OCI-LY3 (cell line): ENCODE results near the gene MMP17.

Source experiments
- H2AFZ ChIP-seq: fragments of 200-600, 300-600 bp; shearing (Covaris generic); 2 replicates; pipeline ENCODE4 v1.6.0; 2014; ENCODE audit warnings: antibody characterized with exemption, low read depth, low read length
- H3K27ac ChIP-seq: fragments of 200-600, 300-600 bp; sonication (generic); 2 replicates; pipeline ENCODE4 v1.5.1; 2014; ENCODE audit warnings: mild to moderate bottlenecking, low read length, moderate library complexity, mixed read lengths
- H3K27me3 ChIP-seq: fragments of 200-600, 300-600 bp; sonication (generic); 2 replicates; pipeline ENCODE4 v1.6.1; 2014; ENCODE audit warnings: low read depth, low read length, mixed read lengths
- H3K36me3 ChIP-seq: fragments of 200-600, 300-600 bp; sonication (generic); replicated peaks from 2 replicates; pipeline ENCODE3; 2014; ENCODE audit warnings: low read depth, low read length, mixed read lengths
- H3K4me1 ChIP-seq: fragments of 300-600, 200-600 bp; sonication (generic); 2 replicates; pipeline ENCODE4 v1.6.1; 2014; ENCODE audit warnings: low read length, mixed read lengths
- H3K4me2 ChIP-seq: fragments of 200-600, 300-600 bp; sonication (generic); 2 replicates; pipeline ENCODE4 v1.6.1; 2014; ENCODE audit warnings: low read length, mixed read lengths
- H3K4me3 ChIP-seq: fragments of 300-600, 200-600 bp; sonication (generic); 2 replicates; pipeline ENCODE4 v1.5.1; 2014; ENCODE audit warnings: antibody characterized with exemption, mild to moderate bottlenecking, low read length, moderate library complexity
- H3K79me2 ChIP-seq: fragments of 300-600, 200-600 bp; shearing (Covaris generic); 2 replicates; pipeline ENCODE4 v1.6.1; 2014; ENCODE audit warnings: mild to moderate bottlenecking, low read length, mixed read lengths
- H3K9ac ChIP-seq: fragments of 300-600, 200-600 bp; shearing (Covaris generic); 2 replicates; pipeline ENCODE4 v1.6.0; 2014; ENCODE audit warnings: mild to moderate bottlenecking, low read length, moderate library complexity
- H3K9me3 ChIP-seq: fragments of 200-600, 300-600 bp; shearing (Covaris generic); 2 replicates; pipeline ENCODE4 v1.6.1; 2014; ENCODE audit warnings: low read length, mixed read lengths; ENCODE audit not compliant: insufficient read depth
- H4K20me1 ChIP-seq: fragments of 200-600, 300-600 bp; sonication (generic); 2 replicates; pipeline ENCODE4 v1.6.1; 2016; ENCODE audit warnings: low read length, mixed read lengths; ENCODE audit not compliant: insufficient read depth
- EZH2phosphoT487 ChIP-seq: fragments of 200-600 bp; shearing (Covaris generic); IDR thresholded peaks from 2 replicates; pipeline ENCODE4 v1.6.1; 2018; ENCODE audit warnings: antibody characterized with exemption, mixed run types, low read depth
- TF ChIP-seq, protein P1 (sequence below): fragments of 200-600, 300-600 bp; sonication (generic); IDR thresholded peaks from 2 replicates; pipeline ENCODE4 v1.5.1; 2014; ENCODE audit warnings: antibody characterized with exemption, low read length, low read depth

Gene MMP17

DNA sequence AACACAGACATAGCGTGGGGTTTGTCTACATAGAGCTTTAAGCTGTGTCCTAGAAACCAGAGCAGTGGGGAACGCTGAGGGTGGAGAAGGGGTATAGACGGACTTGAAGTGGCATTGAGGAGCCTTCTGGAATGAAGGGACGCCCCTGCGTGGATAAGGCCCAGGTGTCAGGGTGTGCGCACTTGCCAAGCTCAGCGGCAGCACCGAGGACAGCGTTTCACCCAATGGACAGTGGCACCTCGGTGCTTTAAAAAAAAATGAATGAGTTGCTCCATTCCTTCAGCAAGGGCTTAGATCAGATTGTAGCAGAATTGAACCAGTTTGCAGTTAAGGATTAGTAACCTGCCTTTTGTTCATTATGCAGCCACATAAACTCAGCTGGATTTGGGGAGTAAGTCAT is 33.6 kb upstream of the MMP17 start:
- TF ChIP-seq EZH2phosphoT487, result no peak
- TF ChIP-seq, protein P1, sequence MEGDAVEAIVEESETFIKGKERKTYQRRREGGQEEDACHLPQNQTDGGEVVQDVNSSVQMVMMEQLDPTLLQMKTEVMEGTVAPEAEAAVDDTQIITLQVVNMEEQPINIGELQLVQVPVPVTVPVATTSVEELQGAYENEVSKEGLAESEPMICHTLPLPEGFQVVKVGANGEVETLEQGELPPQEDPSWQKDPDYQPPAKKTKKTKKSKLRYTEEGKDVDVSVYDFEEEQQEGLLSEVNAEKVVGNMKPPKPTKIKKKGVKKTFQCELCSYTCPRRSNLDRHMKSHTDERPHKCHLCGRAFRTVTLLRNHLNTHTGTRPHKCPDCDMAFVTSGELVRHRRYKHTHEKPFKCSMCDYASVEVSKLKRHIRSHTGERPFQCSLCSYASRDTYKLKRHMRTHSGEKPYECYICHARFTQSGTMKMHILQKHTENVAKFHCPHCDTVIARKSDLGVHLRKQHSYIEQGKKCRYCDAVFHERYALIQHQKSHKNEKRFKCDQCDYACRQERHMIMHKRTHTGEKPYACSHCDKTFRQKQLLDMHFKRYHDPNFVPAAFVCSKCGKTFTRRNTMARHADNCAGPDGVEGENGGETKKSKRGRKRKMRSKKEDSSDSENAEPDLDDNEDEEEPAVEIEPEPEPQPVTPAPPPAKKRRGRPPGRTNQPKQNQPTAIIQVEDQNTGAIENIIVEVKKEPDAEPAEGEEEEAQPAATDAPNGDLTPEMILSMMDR, result no peak
- Histone ChIP-seq H4K20me1 (no peaks in the 10 kb centered on the region), H2AFZ (no peak overlapping the region), H3K9ac (no peak overlapping the region), H3K4me2 (no peak overlapping the region), H3K4me3 (no peak overlapping the region), H3K4me1 (no peaks in the 10 kb centered on the region), H3K9me3 (no peaks in the 10 kb centered on the region), H3K27me3 (no peaks in the 10 kb centered on the region), H3K27ac (no peak overlapping the region), H3K36me3 (peaks cover 27% of the 10 kb centered on the region), H3K79me2 (no peaks in the 10 kb centered on the region)

DNA sequence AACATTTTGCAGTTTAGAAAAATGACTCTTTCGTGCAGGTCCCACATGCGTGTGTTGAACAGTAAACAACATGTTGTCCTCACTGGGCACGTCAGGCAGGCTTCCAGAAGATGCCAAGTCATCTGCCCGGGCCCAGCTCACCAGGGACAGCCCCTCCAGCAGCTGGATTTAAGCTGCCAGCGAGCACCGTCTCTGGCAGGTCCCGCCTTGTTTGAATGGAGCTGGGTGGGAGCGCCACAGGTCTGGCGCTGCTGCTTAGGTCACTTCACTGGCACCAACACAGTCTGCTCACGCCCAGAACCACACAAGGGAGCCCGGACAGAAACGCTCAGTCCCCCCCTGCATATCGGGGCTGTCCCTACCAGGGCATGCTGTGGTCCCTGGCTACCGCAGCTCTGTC is 33.1 kb upstream of the MMP17 start:
- H3K4me2 ChIP-seq, result no peak overlapping the region

DNA sequence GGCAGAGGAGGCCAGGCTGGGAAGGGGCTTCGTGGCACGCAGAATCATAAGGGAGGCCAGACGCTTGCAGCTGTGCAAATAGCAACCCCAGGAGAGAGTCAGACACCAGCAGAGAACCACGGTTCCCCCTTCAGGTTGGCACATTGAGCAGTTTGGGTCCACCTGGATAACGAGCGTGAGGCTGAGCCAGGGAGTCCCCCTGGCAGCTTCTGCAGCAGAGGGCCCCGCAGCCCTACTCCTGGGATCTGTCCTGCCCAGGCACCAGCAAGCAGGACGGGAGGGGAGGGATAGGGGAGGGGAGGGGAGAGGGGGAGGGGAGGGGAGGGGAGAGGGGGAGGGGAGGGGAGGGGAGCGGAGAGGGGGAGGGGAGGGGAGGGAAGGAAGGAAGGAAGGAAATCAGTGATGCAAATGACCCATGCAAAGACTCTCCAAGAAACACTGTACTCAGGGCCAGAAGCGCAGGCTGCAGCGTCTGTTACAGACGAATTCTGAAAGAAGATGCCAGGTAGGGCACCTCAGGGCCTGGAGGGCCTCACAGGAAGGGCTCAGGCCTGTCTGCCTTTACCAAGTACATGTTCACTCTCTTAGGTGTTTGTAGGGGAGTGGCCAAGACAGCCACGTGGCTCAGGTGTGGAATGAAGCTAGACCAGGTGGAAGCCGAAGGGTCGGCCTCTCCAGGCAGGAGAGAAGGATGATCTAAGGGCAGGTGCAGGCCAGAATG is 32.3 kb upstream of the MMP17 start:
- TF ChIP-seq, protein P1, result no peak
- no peak for TF ChIP-seq EZH2phosphoT487
- no peak overlapping the region for H3K4me2 ChIP-seq

More for the DNA sequence above, 33.1 kb upstream of the MMP17 start:
- H3K79me2 ChIP-seq, result no peaks in the 10 kb centered on the region
- H4K20me1 ChIP-seq, result no peaks in the 10 kb centered on the region
- H3K27ac ChIP-seq, result no peak overlapping the region
- no peak overlapping the region for H3K4me3 ChIP-seq
- no peaks in the 10 kb centered on the region for H3K27me3 ChIP-seq
- H3K9me3 ChIP-seq, result no peaks in the 10 kb centered on the region
- TF ChIP-seq, protein P1, result no peak
- TF ChIP-seq EZH2phosphoT487, result no peak
- peaks cover 27% of the 10 kb centered on the region for H3K36me3 ChIP-seq
- no peaks in the 10 kb centered on the region for H3K4me1 ChIP-seq
- no peak overlapping the region for H3K9ac ChIP-seq
- H2AFZ ChIP-seq, result no peak overlapping the region

DNA sequence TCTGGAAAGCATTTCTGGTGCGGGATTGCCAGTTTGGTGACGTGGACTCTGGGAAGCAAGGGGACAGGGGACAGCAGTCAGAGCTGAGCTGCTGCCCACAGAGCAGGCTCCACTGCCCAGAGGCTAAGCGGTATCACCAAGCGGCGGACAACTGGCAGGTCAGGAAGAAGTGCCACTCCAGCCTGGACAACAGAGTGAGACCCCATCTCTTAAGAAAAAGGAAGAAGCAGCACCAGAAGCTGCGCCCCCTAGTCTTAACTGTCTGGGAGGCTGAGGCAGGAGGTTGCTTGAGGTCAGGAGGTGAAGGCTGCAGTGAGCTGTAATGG is 31.8 kb upstream of the MMP17 start:
- Histone ChIP-seq H4K20me1 (no peaks in the 10 kb centered on the region), H3K27me3 (no peaks in the 10 kb centered on the region), H3K4me1 (peaks cover 6% of the 10 kb centered on the region), H3K4me2 (no peak overlapping the region), H3K9ac (no peak overlapping the region), H3K27ac (no peak overlapping the region), H3K4me3 (no peak overlapping the region), H3K79me2 (no peaks in the 10 kb centered on the region), H3K9me3 (no peaks in the 10 kb centered on the region), H3K36me3 (peaks cover 26% of the 10 kb centered on the region), H2AFZ (no peak overlapping the region)
- TF ChIP-seq, protein P1, result no peak
- no peak for TF ChIP-seq EZH2phosphoT487

More for the DNA sequence above, 32.3 kb upstream of the MMP17 start:
- peaks cover 5% of the 10 kb centered on the region for H3K4me1 ChIP-seq
- no peak overlapping the region for H2AFZ ChIP-seq
- H3K79me2 ChIP-seq, result no peaks in the 10 kb centered on the region
- H3K9ac ChIP-seq, result no peak overlapping the region
- H3K36me3 ChIP-seq, result peaks cover 27% of the 10 kb centered on the region
- no peaks in the 10 kb centered on the region for H3K27me3 ChIP-seq
- H3K9me3 ChIP-seq, result no peaks in the 10 kb centered on the region
- no peak overlapping the region for H3K27ac ChIP-seq
- H4K20me1 ChIP-seq, result no peaks in the 10 kb centered on the region
- no peak overlapping the region for H3K4me3 ChIP-seq
